Ishikawa (cell line): ENCODE data around the gene PLCB4.

ENCODE experiments used
- EGR1 ChIP-seq: IDR thresholded peaks from 2 replicates; pipeline ENCODE4 v1.6.1; 2012
- MAX ChIP-seq: IDR thresholded peaks from 2 replicates; pipeline ENCODE4 v1.6.1; 2012
- NFIC ChIP-seq: IDR thresholded peaks from 2 replicates; pipeline ENCODE4 v1.6.1; 2012
- RAD21 ChIP-seq: IDR thresholded peaks from 2 replicates; pipeline ENCODE4 v1.6.1; 2012; ENCODE audit warnings: low read depth
- ZBTB7A ChIP-seq: IDR thresholded peaks from 2 replicates; pipeline ENCODE4 v1.6.1; 2012; ENCODE audit warnings: low read depth

GRCh38 chr20:9321007-9321406, 252.1 kb downstream of the PLCB4 start:
- TF ChIP-seq ZBTB7A (no peak), RAD21 (no peak), MAX (no peak), EGR1 (no peak), NFIC (no peak)
